Measurements from ENCODE around the gene MAP4K3. TPM values are rescaled to one million over a fixed set of nuclear protein-coding genes. Genes with fewer than 3 reads are reported as not detected.

Gene MAP4K3
- polyA plus RNA-seq, 2 of the 4 experiments (the other 2 are of a cell fraction): 15.8 to 44.6 TPM

GRCh38 chr2:39486071-39486470 is 49.0 kb upstream of the MAP4K3 start:
- Histone ChIP-seq H3K4me1 (peaks cover 62% of the 10 kb centered on the region), H3K4me3 (no peak overlapping the region), H3K27ac (peak overlapping the region; percentile 5 to 89; a peak in 4 of 6 replicates), H3K9me3 (no peaks in the 10 kb centered on the region), H3K4me2 (no peak overlapping the region)
- no peak for TF ChIP-seq TFCP2L1 (CRISPR knock-in tag; IDR thresholded peaks at IDR 0.05)
- TF ChIP-seq ELK1 (IDR thresholded peaks at IDR 0.05; ENCODE audit: low read depth, low read length): no peak
- TF ChIP-seq RCOR1 (IDR thresholded peaks at IDR 0.05; ENCODE audit: low read depth, low read length): no peak
- no peak for TF ChIP-seq CHD2 (IDR thresholded peaks at IDR 0.05; ENCODE audit: low read length, partially characterized antibody)
- TF ChIP-seq, protein P1, sequence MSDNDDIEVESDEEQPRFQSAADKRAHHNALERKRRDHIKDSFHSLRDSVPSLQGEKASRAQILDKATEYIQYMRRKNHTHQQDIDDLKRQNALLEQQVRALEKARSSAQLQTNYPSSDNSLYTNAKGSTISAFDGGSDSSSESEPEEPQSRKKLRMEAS (IDR thresholded peaks at IDR 0.05): no peak
- TF ChIP-seq SMC3 (IDR thresholded peaks at IDR 0.05): no peak
- no peak for TF ChIP-seq JUN (IDR thresholded peaks at IDR 0.05)
- TF ChIP-seq PHF8 (IDR thresholded peaks at IDR 0.05; ENCODE audit: borderline replicate concordance, low read depth): no peak
- no peak for TF ChIP-seq NR3C1 (IDR thresholded peaks at IDR 0.05)
- no peak for TF ChIP-seq MAFK (IDR thresholded peaks at IDR 0.05; ENCODE audit: partially characterized antibody)
- no peak for TF ChIP-seq CHD4 (IDR thresholded peaks at IDR 0.05; ENCODE audit: borderline replicate concordance)
- no peak for TF ChIP-seq ZSCAN20 (CRISPR knock-in tag; IDR thresholded peaks at IDR 0.05)
- TF ChIP-seq E2F6 (IDR thresholded peaks at IDR 0.05; ENCODE audit: borderline replicate concordance, low read depth): no peak
- TF ChIP-seq CBX2 (IDR thresholded peaks at IDR 0.05; ENCODE audit: borderline replicate concordance, low read depth): no peak
- TF ChIP-seq USF2 (IDR thresholded peaks at IDR 0.05): no peak
- TF ChIP-seq, protein P2, sequence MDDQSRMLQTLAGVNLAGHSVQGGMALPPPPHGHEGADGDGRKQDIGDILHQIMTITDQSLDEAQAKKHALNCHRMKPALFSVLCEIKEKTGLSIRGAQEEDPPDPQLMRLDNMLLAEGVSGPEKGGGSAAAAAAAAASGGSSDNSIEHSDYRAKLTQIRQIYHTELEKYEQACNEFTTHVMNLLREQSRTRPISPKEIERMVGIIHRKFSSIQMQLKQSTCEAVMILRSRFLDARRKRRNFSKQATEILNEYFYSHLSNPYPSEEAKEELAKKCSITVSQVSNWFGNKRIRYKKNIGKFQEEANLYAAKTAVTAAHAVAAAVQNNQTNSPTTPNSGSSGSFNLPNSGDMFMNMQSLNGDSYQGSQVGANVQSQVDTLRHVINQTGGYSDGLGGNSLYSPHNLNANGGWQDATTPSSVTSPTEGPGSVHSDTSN (IDR thresholded peaks at IDR 0.05): no peak
- ATAC-seq (peak; percentile 17 to 27; a peak in 4 of 6 replicates), DNase-seq (ENCODE audit: low read depth in 1 of 2, low spot score in 1 of 2) (no peak), FAIRE-seq (no peak)
- WGBS (ENCODE audit: missing lambda C conversion rate): 85% methylated on average over 2 of the region's 2 CpGs
- ChIA-PET CTCF (no interaction called here), POLR2A (no interaction called here)

GRCh38 chr2:39484620-39485495 is 47.8 kb upstream of the MAP4K3 start:
- Histone ChIP-seq H3K27ac (peak overlapping the region; percentile 6 to 61; a peak in 5 of 6 replicates), H3K9me3 (no peaks in the 10 kb centered on the region), H3K4me3 (no peak overlapping the region), H3K4me1 (peaks cover 61% of the 10 kb centered on the region), H3K4me2 (peak overlapping the region; percentile 29)
- ChIA-PET POLR2A (no interaction called here), CTCF (interaction anchor here (0.5 to 1.3 kb wide), 4 partner anchors 9 to 47 kb away, joined by 3 to 5 read pairs (median 4); no protein-coding TSS in a partner anchor)
- TF ChIP-seq TFCP2L1 (CRISPR knock-in tag; IDR thresholded peaks at IDR 0.05) (no peak), RCOR1 (IDR thresholded peaks at IDR 0.05; ENCODE audit: low read depth, low read length) (no peak), CHD4 (IDR thresholded peaks at IDR 0.05; ENCODE audit: borderline replicate concordance) (no peak), SMC3 (IDR thresholded peaks at IDR 0.05) (no peak), HDAC2 (IDR thresholded peaks at IDR 0.05) (no peak), MYC (IDR thresholded peaks at IDR 0.05; ENCODE audit: borderline replicate concordance, low read length) (no peak), HOXB5 (CRISPR knock-in tag; IDR thresholded peaks at IDR 0.05) (no peak)
- TF ChIP-seq, protein P3, sequence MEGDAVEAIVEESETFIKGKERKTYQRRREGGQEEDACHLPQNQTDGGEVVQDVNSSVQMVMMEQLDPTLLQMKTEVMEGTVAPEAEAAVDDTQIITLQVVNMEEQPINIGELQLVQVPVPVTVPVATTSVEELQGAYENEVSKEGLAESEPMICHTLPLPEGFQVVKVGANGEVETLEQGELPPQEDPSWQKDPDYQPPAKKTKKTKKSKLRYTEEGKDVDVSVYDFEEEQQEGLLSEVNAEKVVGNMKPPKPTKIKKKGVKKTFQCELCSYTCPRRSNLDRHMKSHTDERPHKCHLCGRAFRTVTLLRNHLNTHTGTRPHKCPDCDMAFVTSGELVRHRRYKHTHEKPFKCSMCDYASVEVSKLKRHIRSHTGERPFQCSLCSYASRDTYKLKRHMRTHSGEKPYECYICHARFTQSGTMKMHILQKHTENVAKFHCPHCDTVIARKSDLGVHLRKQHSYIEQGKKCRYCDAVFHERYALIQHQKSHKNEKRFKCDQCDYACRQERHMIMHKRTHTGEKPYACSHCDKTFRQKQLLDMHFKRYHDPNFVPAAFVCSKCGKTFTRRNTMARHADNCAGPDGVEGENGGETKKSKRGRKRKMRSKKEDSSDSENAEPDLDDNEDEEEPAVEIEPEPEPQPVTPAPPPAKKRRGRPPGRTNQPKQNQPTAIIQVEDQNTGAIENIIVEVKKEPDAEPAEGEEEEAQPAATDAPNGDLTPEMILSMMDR (IDR thresholded peaks at IDR 0.05): no peak
- WGBS (ENCODE audit: missing lambda C conversion rate): 46% methylated on average over 3 of the region's 3 CpGs
- FAIRE-seq (peak; percentile 23), DNase-seq (ENCODE audit: low read depth in 1 of 2, low spot score in 1 of 2) (no peak), ATAC-seq (no peak)
